ENCODE measurements around the gene CTNNA3. TPM values are rescaled to one million over a fixed set of nuclear protein-coding genes. Genes with fewer than 3 reads are reported as not detected.

The CTNNA3 gene
- total RNA-seq, 2 donors from 2014 or later = 3.2 to 7.2 TPM

DNA sequence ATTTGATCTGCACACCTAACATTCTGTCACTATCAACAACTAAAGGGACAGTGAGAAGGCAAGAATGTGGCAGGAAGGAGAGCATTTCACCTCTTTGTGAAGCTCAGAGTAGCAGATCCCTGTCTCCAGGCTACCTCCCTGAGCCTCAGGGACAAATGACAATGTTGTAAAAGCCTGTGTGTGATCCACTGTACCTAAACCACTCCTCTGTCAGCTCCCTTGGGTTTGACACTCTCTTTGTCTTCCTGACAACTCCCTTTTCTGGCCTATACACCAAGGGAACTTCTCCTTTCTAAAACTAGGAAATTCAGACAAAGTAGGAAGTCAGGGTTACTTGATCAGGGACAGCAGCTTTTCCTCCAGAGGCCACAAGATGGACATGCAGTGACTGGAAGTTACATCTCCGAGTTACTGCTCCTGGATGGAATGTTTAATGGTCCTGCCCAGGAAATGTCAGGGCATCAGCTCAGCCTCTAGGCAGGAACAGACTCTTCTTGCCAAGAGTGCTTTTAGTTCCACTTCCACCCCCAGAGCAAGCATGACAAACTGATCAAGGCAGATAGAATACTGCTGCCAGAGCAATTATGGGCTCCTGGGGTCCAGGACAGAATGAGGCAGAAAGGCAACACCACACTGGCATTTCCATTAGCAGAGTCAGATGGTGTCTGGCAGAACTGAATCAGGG is 1784.7 kb downstream of the CTNNA3 start:
- Histone ChIP-seq H3K27me3 (ENCODE audit: control insufficient read depth, insufficient read depth, low read length, poor library complexity, severe bottlenecking) (no peaks in the 10 kb centered on the region), H3K4me1 (ENCODE audit: control insufficient read depth, insufficient read depth, low read length) (no peaks in the 10 kb centered on the region), H3K4me3 (ENCODE audit: low read length) (no peak overlapping the region), H3K9ac (ENCODE audit: extremely low read depth, low read length, poor library complexity, severe bottlenecking) (no peak overlapping the region), H3K27ac (ENCODE audit: low read depth, low read length) (no peak overlapping the region), H3K9me3 (ENCODE audit: control insufficient read depth, low read length) (no peaks in the 10 kb centered on the region), H3K36me3 (ENCODE audit: control insufficient read depth, insufficient read depth, low read length) (no peaks in the 10 kb centered on the region)
- Mint-ChIP-seq H3K27me3 (ENCODE audit: insufficient read depth) (no peaks in the 10 kb centered on the region), H3K27ac (no peak overlapping the region), H3K4me1 (peaks cover 5% of the 10 kb centered on the region), H3K4me3 (no peak overlapping the region), H3K36me3 (ENCODE audit: low read depth) (no peaks in the 10 kb centered on the region), H3K9me3 (peaks cover 1% of the 10 kb centered on the region)
- peak; percentile 48 for DNase-seq
- 43 to 60% methylated on average over 1 of the region's 1 CpG for WGBS, 2 experiments (ENCODE audit: insufficient coverage in 1 of 2, insufficient read length in 1 of 2)
- TF ChIP-seq, protein P1, sequence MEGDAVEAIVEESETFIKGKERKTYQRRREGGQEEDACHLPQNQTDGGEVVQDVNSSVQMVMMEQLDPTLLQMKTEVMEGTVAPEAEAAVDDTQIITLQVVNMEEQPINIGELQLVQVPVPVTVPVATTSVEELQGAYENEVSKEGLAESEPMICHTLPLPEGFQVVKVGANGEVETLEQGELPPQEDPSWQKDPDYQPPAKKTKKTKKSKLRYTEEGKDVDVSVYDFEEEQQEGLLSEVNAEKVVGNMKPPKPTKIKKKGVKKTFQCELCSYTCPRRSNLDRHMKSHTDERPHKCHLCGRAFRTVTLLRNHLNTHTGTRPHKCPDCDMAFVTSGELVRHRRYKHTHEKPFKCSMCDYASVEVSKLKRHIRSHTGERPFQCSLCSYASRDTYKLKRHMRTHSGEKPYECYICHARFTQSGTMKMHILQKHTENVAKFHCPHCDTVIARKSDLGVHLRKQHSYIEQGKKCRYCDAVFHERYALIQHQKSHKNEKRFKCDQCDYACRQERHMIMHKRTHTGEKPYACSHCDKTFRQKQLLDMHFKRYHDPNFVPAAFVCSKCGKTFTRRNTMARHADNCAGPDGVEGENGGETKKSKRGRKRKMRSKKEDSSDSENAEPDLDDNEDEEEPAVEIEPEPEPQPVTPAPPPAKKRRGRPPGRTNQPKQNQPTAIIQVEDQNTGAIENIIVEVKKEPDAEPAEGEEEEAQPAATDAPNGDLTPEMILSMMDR (conservative IDR thresholded peaks at IDR 0.05) = no peak

DNA sequence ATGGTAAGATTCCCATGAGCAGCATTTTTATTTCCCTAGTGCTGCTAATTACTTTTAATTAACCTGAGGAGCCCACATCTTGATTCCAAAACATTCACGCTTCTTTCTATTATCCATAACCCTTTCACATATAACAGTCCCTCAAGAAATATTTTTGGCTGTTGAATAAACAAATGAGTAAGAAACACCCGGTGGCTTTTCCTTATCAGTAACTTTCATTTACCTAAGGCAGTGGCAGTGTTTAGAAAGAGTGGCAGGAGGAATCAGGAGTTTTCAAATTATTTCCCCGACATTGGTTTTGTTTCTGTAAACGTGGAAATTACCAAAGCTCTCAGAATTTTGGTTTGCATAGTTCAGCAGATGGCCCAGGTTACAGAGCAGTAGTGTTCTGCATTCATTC is 1785.8 kb downstream of the CTNNA3 start:
- Histone ChIP-seq H3K4me1 (ENCODE audit: control insufficient read depth, insufficient read depth, low read length) (no peaks in the 10 kb centered on the region), H3K9ac (ENCODE audit: extremely low read depth, low read length, poor library complexity, severe bottlenecking) (no peak overlapping the region), H3K27me3 (ENCODE audit: control insufficient read depth, insufficient read depth, low read length, poor library complexity, severe bottlenecking) (no peaks in the 10 kb centered on the region), H3K27ac (ENCODE audit: low read depth, low read length) (no peak overlapping the region), H3K9me3 (ENCODE audit: control insufficient read depth, low read length) (no peaks in the 10 kb centered on the region), H3K36me3 (ENCODE audit: control insufficient read depth, insufficient read depth, low read length) (no peaks in the 10 kb centered on the region), H3K4me3 (ENCODE audit: low read length) (no peak overlapping the region)
- Mint-ChIP-seq H3K27me3 (ENCODE audit: insufficient read depth) (no peaks in the 10 kb centered on the region), H3K9me3 (peaks cover 1% of the 10 kb centered on the region), H3K4me3 (no peak overlapping the region), H3K36me3 (ENCODE audit: low read depth) (no peaks in the 10 kb centered on the region), H3K27ac (no peak overlapping the region), H3K4me1 (peaks cover 5% of the 10 kb centered on the region)
- WGBS, 2 experiments (ENCODE audit: insufficient coverage in 1 of 2, insufficient read length in 1 of 2) = 91 to 100% methylated on average over 2 to 4 of the region's 4 CpGs
- DNase-seq = no peak
- TF ChIP-seq, protein P1 (conservative IDR thresholded peaks at IDR 0.05) = no peak

DNA sequence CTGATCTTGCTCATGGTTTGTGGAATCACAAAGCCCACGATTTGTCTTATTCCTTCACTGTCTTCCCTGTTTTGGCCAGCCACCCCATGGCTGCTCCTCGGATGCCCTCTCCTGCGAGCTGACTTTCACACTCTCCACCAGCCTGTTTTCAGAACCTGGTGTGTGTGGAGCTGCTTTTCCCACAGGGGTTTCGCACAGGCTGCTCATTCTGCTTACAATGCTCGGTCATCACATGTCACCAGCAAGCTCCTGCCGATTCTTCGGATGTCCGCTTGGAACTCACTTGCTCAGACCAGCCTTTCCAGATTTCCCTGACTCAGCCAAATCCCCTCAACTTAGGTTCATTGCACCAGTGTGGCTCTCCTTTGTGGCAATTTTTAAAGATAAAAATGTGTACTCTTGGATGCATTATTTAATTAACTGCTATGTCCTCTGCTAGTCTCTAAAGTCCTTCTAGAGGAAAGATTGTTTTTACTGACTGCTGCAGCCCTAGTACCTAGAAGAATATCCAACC is 1788.7 kb downstream of the CTNNA3 start:
- Mint-ChIP-seq H3K36me3 (ENCODE audit: low read depth) (no peaks in the 10 kb centered on the region), H3K4me1 (peaks cover 5% of the 10 kb centered on the region), H3K27me3 (ENCODE audit: insufficient read depth) (no peaks in the 10 kb centered on the region), H3K27ac (no peak overlapping the region), H3K9me3 (peaks cover 1% of the 10 kb centered on the region), H3K4me3 (no peak overlapping the region)
- H3K36me3 ChIP-seq (ENCODE audit: control insufficient read depth, insufficient read depth, low read length) = no peaks in the 10 kb centered on the region
- H3K9me3 ChIP-seq (ENCODE audit: control insufficient read depth, low read length) = no peaks in the 10 kb centered on the region
- no peak overlapping the region for H3K9ac ChIP-seq (ENCODE audit: extremely low read depth, low read length, poor library complexity, severe bottlenecking)
- no peak for DNase-seq
- TF ChIP-seq, protein P1 (conservative IDR thresholded peaks at IDR 0.05) = no peak
- no peaks in the 10 kb centered on the region for H3K27me3 ChIP-seq (ENCODE audit: control insufficient read depth, insufficient read depth, low read length, poor library complexity, severe bottlenecking)
- H3K27ac ChIP-seq (ENCODE audit: low read depth, low read length) = no peak overlapping the region
- H3K4me3 ChIP-seq (ENCODE audit: low read length) = no peak overlapping the region
- WGBS, 2 experiments (ENCODE audit: insufficient coverage in 1 of 2, insufficient read length in 1 of 2) = 38 to 82% methylated on average over 1 to 8 of the region's 8 CpGs
- H3K4me1 ChIP-seq (ENCODE audit: control insufficient read depth, insufficient read depth, low read length) = no peaks in the 10 kb centered on the region
